Left forelimb (tissue), 1 donor: ENCODE data around the gene ZNF117.
"Not testable (repeated sequence)": the region's sequence is repeated elsewhere in the genome, so short reads cannot be mapped to it uniquely, and the experiment has no call there.

Experiments used
- DNase-seq: peaks from one replicate; pipeline ENCODE4 v3.0.0-alpha.2; 2018; ENCODE audit warnings: low spot score

ZNF117 gene

GRCh38 chr7:64997164-64997908, 6.5 kb upstream of the ZNF117 start:
- DNase-seq: no peak

GRCh38 chr7:64996305-64996704, 5.5 kb upstream of the ZNF117 start:
- DNase-seq: no peak

DNA sequence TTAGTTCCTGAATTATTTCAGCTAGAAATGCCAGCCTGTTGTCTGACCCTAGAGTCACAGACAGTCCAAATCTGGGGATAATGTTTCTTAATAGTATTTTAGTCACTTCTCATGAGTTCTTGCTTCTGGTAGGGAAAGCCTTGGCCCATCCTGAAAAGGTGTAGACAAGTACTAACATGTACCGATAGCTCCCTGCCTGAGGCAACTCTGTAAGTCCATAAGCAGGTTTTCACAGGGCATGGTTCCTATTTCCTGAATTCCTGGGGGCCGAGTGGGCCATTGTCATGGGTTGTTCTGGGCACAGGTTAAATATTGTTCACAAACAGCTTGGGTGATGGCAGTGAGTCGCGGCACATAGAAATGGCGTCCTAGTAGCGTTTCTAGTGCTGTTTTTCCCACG, 3.1 kb upstream of the ZNF117 start:
- DNase-seq: no peak

GRCh38 chr7:64992971-64993370, 2.1 kb upstream of the ZNF117 start:
- DNase-seq: no peak

DNA sequence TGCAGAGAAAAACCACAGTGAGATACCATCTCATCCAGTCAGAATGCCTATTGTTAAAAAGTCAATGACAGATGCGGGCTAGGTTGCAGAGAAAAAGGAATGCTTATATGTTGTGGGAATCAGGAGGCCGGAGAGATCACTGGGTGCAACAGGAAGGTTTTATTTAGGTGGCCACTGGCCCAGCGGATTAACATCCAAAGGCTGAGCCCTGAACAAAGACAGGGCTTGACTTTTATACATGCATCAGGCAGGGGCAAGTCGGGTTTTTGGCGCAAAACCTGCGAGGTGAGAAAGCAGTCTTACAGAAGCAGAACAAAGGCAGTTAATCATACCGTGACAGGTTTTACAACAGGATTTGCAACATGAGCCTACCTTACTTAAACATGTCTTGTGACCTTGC, 620 bp downstream of the ZNF117 start:
- no peak for DNase-seq

DNA sequence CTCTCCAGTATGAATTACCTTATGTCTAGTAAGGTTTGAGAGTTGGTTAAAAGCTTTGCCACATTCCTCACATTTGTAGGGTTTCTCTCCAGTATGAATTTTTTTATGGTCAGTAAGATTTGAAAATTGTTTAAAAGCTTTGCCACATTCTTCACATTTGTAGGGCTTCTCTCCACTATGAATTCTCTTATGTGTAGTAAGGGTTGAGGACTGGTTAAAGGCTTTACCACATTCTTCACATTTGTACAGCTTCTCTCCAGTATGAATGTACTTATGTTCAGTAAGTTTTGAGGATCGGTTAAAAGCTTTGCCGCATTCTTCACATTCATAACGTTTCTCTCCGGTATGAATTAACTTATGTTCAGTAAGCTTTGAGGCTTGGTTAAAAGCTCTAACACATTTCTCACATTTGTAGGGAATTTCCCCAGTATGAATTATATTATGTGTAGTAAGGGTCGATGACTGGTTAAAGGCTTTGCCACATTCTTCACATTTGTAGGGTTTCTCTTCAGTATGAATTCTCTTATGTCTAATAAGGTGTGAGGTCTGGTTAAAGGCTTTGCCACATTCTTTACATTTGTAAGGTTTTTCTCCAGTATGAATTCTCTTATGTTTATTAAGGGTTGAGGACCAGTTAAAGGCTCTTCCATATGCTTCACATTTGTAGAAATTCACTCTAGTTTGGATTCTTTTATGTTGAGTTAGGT, 12.2 kb downstream of the ZNF117 start:
- DNase-seq: no peak

DNA sequence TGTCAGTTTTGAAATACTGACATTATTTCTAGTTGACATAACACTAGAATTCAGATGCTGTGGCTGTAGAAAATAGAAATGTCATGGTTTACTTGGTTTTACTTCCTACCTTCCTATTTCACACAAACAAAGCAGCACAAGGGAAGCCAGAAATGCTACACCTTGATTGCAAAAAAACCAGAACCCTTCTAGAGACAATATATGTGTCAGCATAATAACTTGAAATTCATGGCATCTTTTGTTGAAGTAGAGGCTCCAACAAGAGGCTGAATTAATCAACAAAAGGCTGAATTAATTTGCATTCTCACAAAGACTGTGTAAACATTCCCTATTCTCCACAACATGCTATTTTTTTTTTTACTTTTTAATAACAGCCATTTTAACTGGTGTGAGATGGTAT, 25.2 kb downstream of the ZNF117 start:
- no peak for DNase-seq

DNA sequence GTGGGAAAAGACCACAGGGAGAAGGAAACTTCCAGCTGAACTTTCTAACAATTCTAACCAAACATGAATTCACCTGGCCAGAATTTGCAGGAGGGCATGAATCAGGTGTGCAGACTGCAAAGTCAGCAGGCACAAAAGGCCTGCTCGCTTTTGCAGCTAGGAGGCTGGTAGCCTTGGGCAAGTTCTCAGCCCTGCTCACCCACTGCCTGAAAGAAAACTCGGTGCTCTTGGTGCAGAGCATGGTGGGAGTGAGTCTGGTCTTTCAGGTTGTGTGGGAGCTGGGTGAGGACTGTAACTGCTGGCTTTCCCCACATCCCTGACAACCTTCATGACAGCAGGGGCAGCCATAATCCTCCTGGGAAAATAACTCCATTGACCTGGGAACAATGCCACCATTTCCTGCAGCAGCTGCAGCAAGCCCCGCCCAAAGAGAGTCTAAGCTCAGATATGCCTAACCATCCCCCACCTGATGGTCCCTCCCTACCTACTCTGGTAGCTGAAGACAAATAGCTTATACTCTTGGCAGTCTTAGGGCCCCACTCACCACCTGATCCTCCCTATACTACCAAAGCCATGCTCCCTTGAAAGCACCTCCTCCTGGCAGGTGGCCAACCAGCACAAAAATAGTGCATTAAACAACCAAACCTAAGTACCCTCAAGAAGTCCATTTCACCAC, 31.6 kb downstream of the ZNF117 start:
- no peak for DNase-seq

DNA sequence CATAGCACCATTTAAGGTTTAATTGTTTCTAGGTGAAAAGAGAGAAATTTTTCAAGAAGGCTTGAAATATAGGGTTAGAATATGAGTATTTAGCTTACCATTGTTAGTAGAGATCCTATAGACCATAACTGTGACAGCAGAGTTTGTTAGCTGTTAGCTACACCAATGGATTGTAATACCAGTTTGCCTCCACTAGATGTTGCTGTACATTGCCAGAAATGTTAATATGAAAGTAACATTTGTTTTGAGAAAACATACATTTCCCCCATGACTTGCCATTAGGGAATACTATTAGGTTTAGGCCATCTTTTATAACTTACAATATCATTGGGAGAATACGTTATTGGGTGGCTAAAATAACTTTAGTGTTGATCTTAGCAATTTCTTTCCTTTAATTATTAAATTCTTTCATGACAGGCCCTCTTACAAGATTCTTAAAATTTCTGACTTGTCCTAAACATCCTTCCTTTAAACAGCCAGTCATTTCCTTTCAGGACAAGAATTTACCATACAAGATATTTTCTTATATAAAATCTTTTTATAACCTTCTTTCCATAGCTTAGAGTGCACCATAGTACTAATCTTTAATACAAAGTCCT, 39.5 kb downstream of the ZNF117 start:
- DNase-seq: no peak

GRCh38 chr7:64950673-64951072, 40.2 kb downstream of the ZNF117 start:
- not testable (repeated sequence) for DNase-seq

DNA sequence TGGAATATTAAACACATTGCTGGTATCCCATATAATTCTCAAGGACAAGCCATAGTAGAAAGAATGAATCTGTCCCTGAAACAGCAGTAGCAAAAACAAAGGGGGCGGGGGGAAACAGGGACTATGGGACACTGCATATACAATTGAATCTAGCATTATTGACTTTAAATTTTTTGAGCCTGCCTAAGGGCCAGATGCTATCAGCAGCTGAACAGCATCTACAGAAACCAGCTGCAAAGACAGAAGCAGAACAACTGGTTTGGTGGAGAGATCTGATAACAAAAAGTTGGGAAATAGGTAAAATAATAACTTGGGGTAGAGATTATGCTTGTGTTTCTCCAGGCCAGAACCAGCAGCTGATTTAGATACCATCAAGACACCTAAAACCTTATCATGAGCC, 42.1 kb downstream of the ZNF117 start:
- DNase-seq: not testable (repeated sequence)

DNA sequence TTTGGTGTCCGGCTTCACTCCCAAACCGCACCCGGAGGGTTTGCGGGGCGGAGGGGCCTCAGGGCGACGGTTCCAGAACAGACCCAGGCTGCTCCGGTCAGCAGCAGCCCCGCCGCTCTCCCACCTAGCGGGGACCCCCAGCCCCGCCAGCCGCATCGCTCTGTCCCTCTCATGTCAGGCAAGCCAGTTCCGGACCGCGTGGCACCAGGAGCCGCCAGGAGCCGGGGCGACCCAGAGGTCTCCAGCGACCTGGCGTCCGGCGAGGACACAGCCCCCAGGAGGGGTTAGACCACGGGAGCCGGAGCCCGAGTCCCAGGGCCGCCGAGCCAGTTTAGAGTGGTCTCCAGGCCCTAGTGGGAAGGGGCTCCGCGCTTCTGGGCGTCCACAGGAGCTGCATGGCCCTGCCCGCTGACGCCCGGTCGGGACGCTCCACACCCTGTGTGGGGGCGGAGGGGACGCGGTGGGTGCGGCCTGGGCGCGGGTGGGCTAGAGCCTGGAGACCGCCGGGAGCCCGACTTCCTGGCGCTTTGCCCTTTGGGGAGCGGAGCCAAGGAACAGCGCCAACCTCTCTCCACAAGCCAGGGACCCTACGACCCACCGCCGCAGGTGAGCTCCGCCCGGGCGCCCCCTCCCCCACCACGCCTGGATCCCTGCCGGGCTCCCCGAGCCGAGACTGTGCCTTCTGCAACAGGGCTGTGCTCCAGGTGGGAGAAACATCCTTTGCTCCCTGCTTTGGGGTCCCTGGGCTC, 43.4 kb downstream of the ZNF117 start:
- DNase-seq: no peak

DNA sequence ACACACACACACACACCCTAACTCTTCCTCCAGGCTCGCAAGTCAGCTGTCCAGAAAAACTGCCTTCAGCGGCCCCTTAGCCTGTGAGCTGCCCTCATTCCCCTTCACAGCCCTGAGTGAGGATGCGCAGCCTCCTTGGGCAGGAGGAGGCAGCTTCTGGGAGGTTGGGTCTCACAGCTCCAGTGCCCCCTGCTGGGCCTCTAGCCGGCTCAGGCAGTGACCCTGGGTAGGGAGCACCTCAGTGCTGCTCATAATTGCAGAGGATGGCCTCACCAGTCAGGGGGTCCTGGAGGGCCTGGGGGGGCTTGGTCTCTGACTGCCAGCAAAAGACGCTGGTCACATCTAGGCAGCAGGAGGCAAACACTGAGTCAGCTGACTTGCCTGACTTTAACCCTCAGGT, 44.1 kb downstream of the ZNF117 start:
- no peak for DNase-seq

- DNase-seq: no peak
Observed at GRCh38 chr7:64945503-64946175, 45.2 kb downstream of the ZNF117 start.

- not testable (repeated sequence) for DNase-seq
Observed at GRCh38 chr7:64944667-64945502, 46.0 kb downstream of the ZNF117 start.

DNA sequence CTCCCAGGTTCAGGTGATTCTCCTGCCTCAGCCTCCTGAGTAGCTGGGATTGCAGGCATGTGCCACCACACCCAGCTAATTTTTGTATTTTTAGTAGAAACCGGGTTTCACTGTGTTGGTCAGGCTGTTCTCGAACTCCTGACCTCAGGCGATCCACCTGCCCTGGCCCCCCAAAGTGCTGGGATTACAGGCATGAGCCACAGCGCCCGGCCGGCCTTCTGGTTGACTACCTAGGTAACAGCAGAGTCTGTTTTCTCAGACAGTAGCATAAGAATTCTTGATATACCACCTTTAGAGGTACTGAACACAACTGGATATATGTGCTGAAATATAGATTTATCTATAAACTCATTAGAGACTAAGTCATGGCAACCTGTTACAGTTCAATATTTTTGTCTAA, 50.8 kb downstream of the ZNF117 start:
- not testable (repeated sequence) for DNase-seq

DNA sequence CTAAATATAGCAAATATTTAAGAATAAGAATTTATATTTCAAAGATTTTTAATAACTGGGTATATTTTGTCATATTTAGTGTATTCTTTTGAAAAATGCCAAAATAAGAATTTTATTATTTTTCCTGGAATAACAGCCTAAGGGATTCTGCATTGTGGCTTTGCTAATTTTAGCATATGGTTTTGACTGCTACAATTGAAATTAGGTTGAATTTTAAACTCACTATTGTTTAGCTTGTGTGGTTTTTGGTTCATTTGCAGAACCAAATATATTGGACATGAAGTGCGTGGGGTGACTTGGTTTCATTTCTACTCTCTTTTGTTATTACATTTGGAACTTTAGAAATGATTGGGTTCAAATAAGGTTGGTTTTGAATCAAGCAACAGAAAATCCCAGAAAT, 52.3 kb downstream of the ZNF117 start:
- no peak for DNase-seq

- no peak for DNase-seq
Observed at GRCh38 chr7:64934478-64934877, 56.4 kb downstream of the ZNF117 start.

DNA sequence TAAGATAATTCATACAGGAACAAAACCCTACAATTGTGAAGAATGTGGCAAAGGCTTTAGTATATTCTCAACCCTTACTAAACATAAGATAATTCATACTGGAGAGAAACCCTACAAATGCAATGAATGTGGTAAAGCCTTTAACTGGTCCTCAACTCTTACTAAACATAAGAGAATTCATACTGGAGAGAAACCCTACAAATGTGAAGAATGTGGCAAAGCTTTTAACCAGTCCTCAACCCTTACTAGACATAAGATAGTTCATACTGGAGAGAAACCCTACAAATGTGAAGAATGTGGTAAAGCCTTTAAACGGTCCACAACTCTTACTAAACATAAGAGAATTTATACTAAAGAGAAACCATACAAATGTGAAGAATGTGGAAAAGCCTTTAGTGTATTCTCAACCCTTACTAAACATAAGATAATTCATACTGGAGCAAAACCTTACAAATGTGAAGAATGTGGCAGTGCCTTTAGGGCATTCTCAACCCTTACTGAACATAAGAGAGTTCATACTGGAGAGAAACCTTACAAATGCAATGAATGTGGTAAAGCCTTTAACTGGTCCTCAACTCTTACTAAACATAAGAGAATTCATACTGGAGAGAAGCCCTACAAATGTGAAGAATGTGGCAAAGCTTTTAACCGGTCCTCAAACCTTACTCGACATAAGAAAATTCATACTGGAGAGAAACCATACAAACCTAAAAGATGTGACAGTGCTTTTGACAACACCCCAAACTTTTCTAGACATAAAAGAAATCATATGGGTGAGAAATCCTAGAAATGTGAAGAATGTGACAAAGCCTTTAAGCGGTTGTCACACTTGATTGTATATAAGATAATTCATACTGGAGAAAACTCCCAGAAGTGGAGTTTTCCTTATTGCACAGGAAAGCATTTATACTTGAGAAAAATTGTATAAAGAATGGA, 62.3 kb downstream of the ZNF117 start:
- DNase-seq: not testable (repeated sequence)
